ENCODE measurements around the gene IRF2BP2.

IRF2BP2 gene

DNA sequence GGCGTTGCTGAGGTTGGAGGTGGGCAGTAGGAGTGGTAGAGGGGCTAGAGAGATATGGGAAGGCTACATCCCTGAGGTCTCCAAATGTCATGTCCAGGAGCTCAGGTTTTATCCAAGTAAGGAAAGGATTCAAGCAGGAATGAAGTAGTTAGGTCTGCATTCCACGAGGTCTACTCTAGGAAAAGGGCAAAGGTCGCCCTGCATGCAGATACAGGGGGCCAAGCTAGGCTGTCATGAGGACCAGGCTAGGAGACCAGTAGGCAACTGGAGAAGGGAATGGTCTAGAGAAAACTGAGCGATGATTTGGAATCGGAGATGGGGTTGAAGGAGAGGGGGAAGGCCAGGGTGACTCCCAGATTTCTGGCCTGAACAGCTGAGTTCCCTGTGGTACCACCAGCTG lies 48.7 kb downstream of the IRF2BP2 start:
- ChIA-PET POLR2A (interaction anchor here (1.2 kb wide), 1 partner anchor 17 kb away, joined by 4 read pairs; no protein-coding TSS in a partner anchor), CTCF (interaction anchor here (0.6 to 3.1 kb wide), 2 partner anchors 62 to 72 kb away, joined by 3 to 10 read pairs; no protein-coding TSS in a partner anchor)
- H3K36me3 ChIP-seq (ENCODE audit: control insufficient read depth in 2 of 2, insufficient read depth in 1 of 2, low read length in 2 of 2) = no peaks in the 10 kb centered on the region
- H3K9me3 ChIP-seq (ENCODE audit: control insufficient read depth, insufficient read depth, low read depth, low read length) = no peaks in the 10 kb centered on the region
- TF ChIP-seq ZNF214 (tag by site-specific recombination; IDR thresholded peaks at IDR 0.05; ENCODE audit: borderline replicate concordance) (no peak), PRDM1 (tag by site-specific recombination; IDR thresholded peaks at IDR 0.05) (no peak), ZNF76 (tag by site-specific recombination; IDR thresholded peaks at IDR 0.05; ENCODE audit: borderline replicate concordance, low read depth) (no peak), ZNF157 (tag by site-specific recombination; IDR thresholded peaks at IDR 0.05) (no peak), ZNF239 (tag by site-specific recombination; IDR thresholded peaks at IDR 0.05) (no peak), KLF1 (tag by site-specific recombination; IDR thresholded peaks at IDR 0.05) (no peak), GLIS1 (tag by site-specific recombination; IDR thresholded peaks at IDR 0.05) (no peak), SP3 (tag by site-specific recombination; IDR thresholded peaks at IDR 0.05) (no peak), ZFP3 (tag by site-specific recombination; IDR thresholded peaks at IDR 0.05; ENCODE audit: low read depth) (no peak), ZNF521 (tag by site-specific recombination; IDR thresholded peaks at IDR 0.05) (no peak), ZNF24 (tag by site-specific recombination; IDR thresholded peaks at IDR 0.05) (no peak), ZNF629 (tag by site-specific recombination; IDR thresholded peaks at IDR 0.05) (no peak)
- TF ChIP-seq, protein P1, sequence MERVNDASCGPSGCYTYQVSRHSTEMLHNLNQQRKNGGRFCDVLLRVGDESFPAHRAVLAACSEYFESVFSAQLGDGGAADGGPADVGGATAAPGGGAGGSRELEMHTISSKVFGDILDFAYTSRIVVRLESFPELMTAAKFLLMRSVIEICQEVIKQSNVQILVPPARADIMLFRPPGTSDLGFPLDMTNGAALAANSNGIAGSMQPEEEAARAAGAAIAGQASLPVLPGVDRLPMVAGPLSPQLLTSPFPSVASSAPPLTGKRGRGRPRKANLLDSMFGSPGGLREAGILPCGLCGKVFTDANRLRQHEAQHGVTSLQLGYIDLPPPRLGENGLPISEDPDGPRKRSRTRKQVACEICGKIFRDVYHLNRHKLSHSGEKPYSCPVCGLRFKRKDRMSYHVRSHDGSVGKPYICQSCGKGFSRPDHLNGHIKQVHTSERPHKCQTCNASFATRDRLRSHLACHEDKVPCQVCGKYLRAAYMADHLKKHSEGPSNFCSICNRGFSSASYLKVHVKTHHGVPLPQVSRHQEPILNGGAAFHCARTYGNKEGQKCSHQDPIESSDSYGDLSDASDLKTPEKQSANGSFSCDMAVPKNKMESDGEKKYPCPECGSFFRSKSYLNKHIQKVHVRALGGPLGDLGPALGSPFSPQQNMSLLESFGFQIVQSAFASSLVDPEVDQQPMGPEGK (tag by site-specific recombination; IDR thresholded peaks at IDR 0.05) = no peak
- TF ChIP-seq, protein P2, sequence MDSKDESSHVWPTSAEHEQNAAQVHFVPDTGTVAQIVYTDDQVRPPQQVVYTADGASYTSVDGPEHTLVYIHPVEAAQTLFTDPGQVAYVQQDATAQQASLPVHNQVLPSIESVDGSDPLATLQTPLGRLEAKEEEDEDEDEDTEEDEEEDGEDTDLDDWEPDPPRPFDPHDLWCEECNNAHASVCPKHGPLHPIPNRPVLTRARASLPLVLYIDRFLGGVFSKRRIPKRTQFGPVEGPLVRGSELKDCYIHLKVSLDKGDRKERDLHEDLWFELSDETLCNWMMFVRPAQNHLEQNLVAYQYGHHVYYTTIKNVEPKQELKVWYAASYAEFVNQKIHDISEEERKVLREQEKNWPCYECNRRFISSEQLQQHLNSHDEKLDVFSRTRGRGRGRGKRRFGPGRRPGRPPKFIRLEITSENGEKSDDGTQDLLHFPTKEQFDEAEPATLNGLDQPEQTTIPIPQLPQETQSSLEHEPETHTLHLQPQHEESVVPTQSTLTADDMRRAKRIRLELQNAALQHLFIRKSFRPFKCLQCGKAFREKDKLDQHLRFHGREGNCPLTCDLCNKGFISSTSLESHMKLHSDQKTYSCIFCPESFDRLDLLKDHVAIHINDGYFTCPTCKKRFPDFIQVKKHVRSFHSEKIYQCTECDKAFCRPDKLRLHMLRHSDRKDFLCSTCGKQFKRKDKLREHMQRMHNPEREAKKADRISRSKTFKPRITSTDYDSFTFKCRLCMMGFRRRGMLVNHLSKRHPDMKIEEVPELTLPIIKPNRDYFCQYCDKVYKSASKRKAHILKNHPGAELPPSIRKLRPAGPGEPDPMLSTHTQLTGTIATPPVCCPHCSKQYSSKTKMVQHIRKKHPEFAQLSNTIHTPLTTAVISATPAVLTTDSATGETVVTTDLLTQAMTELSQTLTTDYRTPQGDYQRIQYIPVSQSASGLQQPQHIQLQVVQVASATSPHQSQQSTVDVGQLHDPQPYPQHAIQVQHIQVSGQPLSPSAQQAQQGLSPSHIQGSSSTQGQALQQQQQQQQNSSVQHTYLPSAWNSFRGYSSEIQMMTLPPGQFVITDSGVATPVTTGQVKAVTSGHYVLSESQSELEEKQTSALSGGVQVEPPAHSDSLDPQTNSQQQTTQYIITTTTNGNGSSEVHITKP (tag by site-specific recombination; IDR thresholded peaks at IDR 0.05) = no peak
- TF ChIP-seq, protein P3, sequence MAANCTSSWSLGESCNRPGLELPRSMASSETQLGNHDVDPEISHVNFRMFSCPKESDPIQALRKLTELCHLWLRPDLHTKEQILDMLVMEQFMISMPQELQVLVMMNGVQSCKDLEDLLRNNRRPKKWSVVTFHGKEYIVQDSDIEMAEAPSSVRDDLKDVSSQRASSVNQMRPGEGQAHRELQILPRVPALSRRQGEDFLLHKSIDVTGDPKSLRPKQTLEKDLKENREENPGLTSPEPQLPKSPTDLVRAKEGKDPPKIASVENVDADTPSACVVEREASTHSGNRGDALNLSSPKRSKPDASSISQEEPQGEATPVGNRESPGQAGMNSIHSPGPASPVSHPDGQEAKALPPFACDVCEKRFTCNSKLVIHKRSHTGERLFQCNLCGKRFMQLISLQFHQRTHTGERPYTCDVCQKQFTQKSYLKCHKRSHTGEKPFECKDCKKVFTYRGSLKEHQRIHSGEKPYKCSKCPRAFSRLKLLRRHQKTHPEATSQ (tag by site-specific recombination; IDR thresholded peaks at IDR 0.05) = no peak
- TF ChIP-seq, protein P4, sequence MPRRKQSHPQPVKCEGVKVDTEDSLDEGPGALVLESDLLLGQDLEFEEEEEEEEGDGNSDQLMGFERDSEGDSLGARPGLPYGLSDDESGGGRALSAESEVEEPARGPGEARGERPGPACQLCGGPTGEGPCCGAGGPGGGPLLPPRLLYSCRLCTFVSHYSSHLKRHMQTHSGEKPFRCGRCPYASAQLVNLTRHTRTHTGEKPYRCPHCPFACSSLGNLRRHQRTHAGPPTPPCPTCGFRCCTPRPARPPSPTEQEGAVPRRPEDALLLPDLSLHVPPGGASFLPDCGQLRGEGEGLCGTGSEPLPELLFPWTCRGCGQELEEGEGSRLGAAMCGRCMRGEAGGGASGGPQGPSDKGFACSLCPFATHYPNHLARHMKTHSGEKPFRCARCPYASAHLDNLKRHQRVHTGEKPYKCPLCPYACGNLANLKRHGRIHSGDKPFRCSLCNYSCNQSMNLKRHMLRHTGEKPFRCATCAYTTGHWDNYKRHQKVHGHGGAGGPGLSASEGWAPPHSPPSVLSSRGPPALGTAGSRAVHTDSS (tag by site-specific recombination; IDR thresholded peaks at IDR 0.05) = no peak
- TF ChIP-seq, protein P5, sequence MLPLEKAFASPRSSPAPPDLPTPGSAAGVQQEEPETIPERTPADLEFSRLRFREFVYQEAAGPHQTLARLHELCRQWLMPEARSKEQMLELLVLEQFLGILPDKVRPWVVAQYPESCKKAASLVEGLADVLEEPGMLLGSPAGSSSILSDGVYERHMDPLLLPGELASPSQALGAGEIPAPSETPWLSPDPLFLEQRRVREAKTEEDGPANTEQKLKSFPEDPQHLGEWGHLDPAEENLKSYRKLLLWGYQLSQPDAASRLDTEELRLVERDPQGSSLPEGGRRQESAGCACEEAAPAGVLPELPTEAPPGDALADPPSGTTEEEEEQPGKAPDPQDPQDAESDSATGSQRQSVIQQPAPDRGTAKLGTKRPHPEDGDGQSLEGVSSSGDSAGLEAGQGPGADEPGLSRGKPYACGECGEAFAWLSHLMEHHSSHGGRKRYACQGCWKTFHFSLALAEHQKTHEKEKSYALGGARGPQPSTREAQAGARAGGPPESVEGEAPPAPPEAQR (tag by site-specific recombination; IDR thresholded peaks at IDR 0.05) = no peak
- TF ChIP-seq, protein P6, sequence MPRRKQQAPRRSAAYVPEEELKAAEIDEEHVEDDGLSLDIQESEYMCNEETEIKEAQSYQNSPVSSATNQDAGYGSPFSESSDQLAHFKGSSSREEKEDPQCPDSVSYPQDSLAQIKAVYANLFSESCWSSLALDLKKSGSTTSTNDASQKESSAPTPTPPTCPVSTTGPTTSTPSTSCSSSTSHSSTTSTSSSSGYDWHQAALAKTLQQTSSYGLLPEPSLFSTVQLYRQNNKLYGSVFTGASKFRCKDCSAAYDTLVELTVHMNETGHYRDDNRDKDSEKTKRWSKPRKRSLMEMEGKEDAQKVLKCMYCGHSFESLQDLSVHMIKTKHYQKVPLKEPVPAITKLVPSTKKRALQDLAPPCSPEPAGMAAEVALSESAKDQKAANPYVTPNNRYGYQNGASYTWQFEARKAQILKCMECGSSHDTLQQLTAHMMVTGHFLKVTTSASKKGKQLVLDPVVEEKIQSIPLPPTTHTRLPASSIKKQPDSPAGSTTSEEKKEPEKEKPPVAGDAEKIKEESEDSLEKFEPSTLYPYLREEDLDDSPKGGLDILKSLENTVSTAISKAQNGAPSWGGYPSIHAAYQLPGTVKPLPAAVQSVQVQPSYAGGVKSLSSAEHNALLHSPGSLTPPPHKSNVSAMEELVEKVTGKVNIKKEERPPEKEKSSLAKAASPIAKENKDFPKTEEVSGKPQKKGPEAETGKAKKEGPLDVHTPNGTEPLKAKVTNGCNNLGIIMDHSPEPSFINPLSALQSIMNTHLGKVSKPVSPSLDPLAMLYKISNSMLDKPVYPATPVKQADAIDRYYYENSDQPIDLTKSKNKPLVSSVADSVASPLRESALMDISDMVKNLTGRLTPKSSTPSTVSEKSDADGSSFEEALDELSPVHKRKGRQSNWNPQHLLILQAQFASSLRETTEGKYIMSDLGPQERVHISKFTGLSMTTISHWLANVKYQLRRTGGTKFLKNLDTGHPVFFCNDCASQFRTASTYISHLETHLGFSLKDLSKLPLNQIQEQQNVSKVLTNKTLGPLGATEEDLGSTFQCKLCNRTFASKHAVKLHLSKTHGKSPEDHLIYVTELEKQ (tag by site-specific recombination; IDR thresholded peaks at IDR 0.05; ENCODE audit: borderline replicate concordance) = no peak
- H3K4me1 ChIP-seq (ENCODE audit: control insufficient read depth, insufficient read depth, low read length) = peaks cover 14% of the 10 kb centered on the region
- no peak overlapping the region for H3K4me3 ChIP-seq (ENCODE audit: low read depth, low read length)
- no peak overlapping the region for H3K27ac ChIP-seq (ENCODE audit: extremely low read depth, low read depth, low read length)

Data from HEK293 (cell line).